ENCODE results near the gene NTRK2. TPM values are rescaled to one million over a fixed set of nuclear protein-coding genes. Genes with fewer than 3 reads are reported as not detected.

Gene NTRK2
- total RNA-seq, 1 donor from 2014 or later = 4.6 TPM

DNA sequence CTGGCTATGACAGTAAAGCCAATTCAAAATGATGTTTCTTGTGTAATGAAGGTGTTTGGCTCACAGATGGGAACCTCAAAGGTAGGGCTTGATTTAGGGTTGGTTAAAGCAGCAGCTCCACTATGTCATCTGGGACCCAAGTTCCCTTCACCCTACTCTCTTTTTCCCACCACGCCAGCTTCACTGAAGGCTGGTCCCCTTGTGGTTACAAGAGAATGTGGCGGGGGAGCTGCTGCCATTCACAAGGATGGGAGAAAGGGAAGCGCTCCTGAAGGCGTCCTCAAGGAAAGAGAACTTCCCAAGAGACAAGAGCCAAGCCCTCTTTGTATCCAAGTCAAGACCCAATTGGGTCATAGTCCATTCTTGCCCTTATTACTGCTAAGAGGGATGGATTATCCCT is 72.7 kb downstream of the NTRK2 start:
- H3K9ac ChIP-seq (ENCODE audit: low read length) = no peak overlapping the region
- no peaks in the 10 kb centered on the region for H3K79me2 ChIP-seq (ENCODE audit: insufficient read depth, low read length)
- H3K4me1 Mint-ChIP-seq (ENCODE audit: low read depth, unreplicated experiment) = peaks cover 2% of the 10 kb centered on the region
- no peak overlapping the region for H3K4me2 ChIP-seq (ENCODE audit: low read length)
- H3K27me3 ChIP-seq (ENCODE audit: insufficient read depth, low read length) = peaks cover 3% of the 10 kb centered on the region
- no peak overlapping the region for H3K4me3 ChIP-seq (ENCODE audit: insufficient read depth, low read depth, low read length)
- H3K27ac Mint-ChIP-seq (ENCODE audit: unreplicated experiment) = no peak overlapping the region
- H3K27me3 Mint-ChIP-seq (ENCODE audit: low read depth, unreplicated experiment) = no peaks in the 10 kb centered on the region
- H3K27ac ChIP-seq (ENCODE audit: low read depth, low read length) = no peak overlapping the region
- no peak for DNase-seq (ENCODE audit: low read depth)
- H3K9me3 ChIP-seq (ENCODE audit: insufficient read depth, low read depth, low read length) = no peaks in the 10 kb centered on the region
- H3K36me3 ChIP-seq (ENCODE audit: insufficient read depth, low read length) = no peaks in the 10 kb centered on the region
- H4K20me1 ChIP-seq (ENCODE audit: insufficient read depth, low read length) = no peaks in the 10 kb centered on the region
- H3K9me3 Mint-ChIP-seq (ENCODE audit: unreplicated experiment) = no peaks in the 10 kb centered on the region
- no peak overlapping the region for H2AFZ ChIP-seq (ENCODE audit: low read depth, low read length)
- H3K36me3 Mint-ChIP-seq (ENCODE audit: low read depth, unreplicated experiment) = no peaks in the 10 kb centered on the region
- no peaks in the 10 kb centered on the region for H3K4me1 ChIP-seq (ENCODE audit: insufficient read depth, low read length)
- FAIRE-seq = no peak
- no peak for TF ChIP-seq EZH2 (IDR thresholded peaks at IDR 0.05; ENCODE audit: insufficient read depth, low read length)
- TF ChIP-seq, protein P1, sequence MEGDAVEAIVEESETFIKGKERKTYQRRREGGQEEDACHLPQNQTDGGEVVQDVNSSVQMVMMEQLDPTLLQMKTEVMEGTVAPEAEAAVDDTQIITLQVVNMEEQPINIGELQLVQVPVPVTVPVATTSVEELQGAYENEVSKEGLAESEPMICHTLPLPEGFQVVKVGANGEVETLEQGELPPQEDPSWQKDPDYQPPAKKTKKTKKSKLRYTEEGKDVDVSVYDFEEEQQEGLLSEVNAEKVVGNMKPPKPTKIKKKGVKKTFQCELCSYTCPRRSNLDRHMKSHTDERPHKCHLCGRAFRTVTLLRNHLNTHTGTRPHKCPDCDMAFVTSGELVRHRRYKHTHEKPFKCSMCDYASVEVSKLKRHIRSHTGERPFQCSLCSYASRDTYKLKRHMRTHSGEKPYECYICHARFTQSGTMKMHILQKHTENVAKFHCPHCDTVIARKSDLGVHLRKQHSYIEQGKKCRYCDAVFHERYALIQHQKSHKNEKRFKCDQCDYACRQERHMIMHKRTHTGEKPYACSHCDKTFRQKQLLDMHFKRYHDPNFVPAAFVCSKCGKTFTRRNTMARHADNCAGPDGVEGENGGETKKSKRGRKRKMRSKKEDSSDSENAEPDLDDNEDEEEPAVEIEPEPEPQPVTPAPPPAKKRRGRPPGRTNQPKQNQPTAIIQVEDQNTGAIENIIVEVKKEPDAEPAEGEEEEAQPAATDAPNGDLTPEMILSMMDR (IDR thresholded peaks at IDR 0.05; ENCODE audit: insufficient read depth, low read depth, low read length) = no peak
- H3K4me3 Mint-ChIP-seq (ENCODE audit: unreplicated experiment) = no peak overlapping the region

DNA sequence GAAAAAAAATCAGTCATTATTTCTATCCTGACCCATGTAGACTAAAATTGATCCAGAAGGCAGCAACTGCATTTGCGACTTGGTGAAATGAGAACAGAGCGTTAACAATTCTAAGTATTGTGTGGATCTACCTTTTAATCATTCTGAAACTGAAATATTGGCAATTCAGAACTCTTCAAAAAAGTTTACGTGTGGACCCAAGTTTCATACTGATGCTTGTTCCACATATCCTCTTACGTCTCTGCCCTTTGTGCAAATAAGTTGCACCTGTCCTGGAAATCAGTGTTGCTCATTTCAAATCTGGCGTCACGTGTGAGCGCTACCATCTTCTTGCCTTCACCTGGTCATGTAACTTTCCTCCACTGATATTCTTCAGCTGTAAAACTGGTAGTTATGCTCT is 74.7 kb downstream of the NTRK2 start:
- no peaks in the 10 kb centered on the region for H3K36me3 Mint-ChIP-seq (ENCODE audit: low read depth, unreplicated experiment)
- Histone ChIP-seq H3K27me3 (ENCODE audit: insufficient read depth, low read length) (peaks cover 6% of the 10 kb centered on the region), H3K9ac (ENCODE audit: low read length) (no peak overlapping the region), H3K4me2 (ENCODE audit: low read length) (no peak overlapping the region), H3K79me2 (ENCODE audit: insufficient read depth, low read length) (no peaks in the 10 kb centered on the region), H4K20me1 (ENCODE audit: insufficient read depth, low read length) (no peaks in the 10 kb centered on the region), H2AFZ (ENCODE audit: low read depth, low read length) (no peak overlapping the region), H3K27ac (ENCODE audit: low read depth, low read length) (no peak overlapping the region), H3K4me1 (ENCODE audit: insufficient read depth, low read length) (no peaks in the 10 kb centered on the region), H3K9me3 (ENCODE audit: insufficient read depth, low read depth, low read length) (no peaks in the 10 kb centered on the region), H3K4me3 (ENCODE audit: insufficient read depth, low read depth, low read length) (no peak overlapping the region), H3K36me3 (ENCODE audit: insufficient read depth, low read length) (no peaks in the 10 kb centered on the region)
- H3K4me1 Mint-ChIP-seq (ENCODE audit: low read depth, unreplicated experiment) = no peaks in the 10 kb centered on the region
- H3K9me3 Mint-ChIP-seq (ENCODE audit: unreplicated experiment) = no peaks in the 10 kb centered on the region
- H3K27ac Mint-ChIP-seq (ENCODE audit: unreplicated experiment) = no peak overlapping the region
- H3K27me3 Mint-ChIP-seq (ENCODE audit: low read depth, unreplicated experiment) = no peaks in the 10 kb centered on the region
- TF ChIP-seq, protein P1 (IDR thresholded peaks at IDR 0.05; ENCODE audit: insufficient read depth, low read depth, low read length) = no peak
- TF ChIP-seq EZH2 (IDR thresholded peaks at IDR 0.05; ENCODE audit: insufficient read depth, low read length) = no peak
- DNase-seq (ENCODE audit: low read depth) = no peak
- FAIRE-seq = no peak
- H3K4me3 Mint-ChIP-seq (ENCODE audit: unreplicated experiment) = no peak overlapping the region

DNA sequence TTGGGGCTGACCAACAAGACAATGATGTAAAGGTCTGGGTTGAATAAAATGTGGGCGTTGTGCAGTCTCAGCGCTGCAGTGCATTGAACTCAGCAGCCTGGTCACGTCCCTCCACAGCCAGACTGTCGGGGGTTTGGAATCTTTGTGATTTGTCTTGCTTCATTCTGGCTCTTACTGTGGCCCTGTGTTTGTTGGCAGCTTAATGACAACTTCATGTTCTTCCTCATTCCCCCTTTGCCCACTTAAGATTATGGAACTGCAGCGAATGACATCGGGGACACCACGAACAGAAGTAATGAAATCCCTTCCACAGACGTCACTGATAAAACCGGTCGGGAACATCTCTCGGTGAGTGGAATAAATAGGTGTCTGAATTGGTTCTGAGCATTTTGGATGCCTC is 75.2 kb downstream of the NTRK2 start:
- FAIRE-seq (no peak), DNase-seq (ENCODE audit: low read depth) (no peak)
- Histone ChIP-seq H2AFZ (ENCODE audit: low read depth, low read length) (no peak overlapping the region), H3K27ac (ENCODE audit: low read depth, low read length) (no peak overlapping the region), H3K9me3 (ENCODE audit: insufficient read depth, low read depth, low read length) (no peaks in the 10 kb centered on the region), H3K9ac (ENCODE audit: low read length) (no peak overlapping the region), H3K79me2 (ENCODE audit: insufficient read depth, low read length) (no peaks in the 10 kb centered on the region), H3K27me3 (ENCODE audit: insufficient read depth, low read length) (peaks cover 6% of the 10 kb centered on the region), H3K4me3 (ENCODE audit: insufficient read depth, low read depth, low read length) (no peak overlapping the region), H3K4me1 (ENCODE audit: insufficient read depth, low read length) (no peaks in the 10 kb centered on the region), H4K20me1 (ENCODE audit: insufficient read depth, low read length) (no peaks in the 10 kb centered on the region), H3K36me3 (ENCODE audit: insufficient read depth, low read length) (no peaks in the 10 kb centered on the region), H3K4me2 (ENCODE audit: low read length) (no peak overlapping the region)
- H3K4me1 Mint-ChIP-seq (ENCODE audit: low read depth, unreplicated experiment) = peaks cover under 1% of the 10 kb centered on the region
- TF ChIP-seq EZH2 (IDR thresholded peaks at IDR 0.05; ENCODE audit: insufficient read depth, low read length) = no peak
- TF ChIP-seq, protein P1 (IDR thresholded peaks at IDR 0.05; ENCODE audit: insufficient read depth, low read depth, low read length) = no peak
- no peaks in the 10 kb centered on the region for H3K36me3 Mint-ChIP-seq (ENCODE audit: low read depth, unreplicated experiment)
- no peak overlapping the region for H3K4me3 Mint-ChIP-seq (ENCODE audit: unreplicated experiment)
- no peaks in the 10 kb centered on the region for H3K9me3 Mint-ChIP-seq (ENCODE audit: unreplicated experiment)
- no peak overlapping the region for H3K27ac Mint-ChIP-seq (ENCODE audit: unreplicated experiment)
- no peaks in the 10 kb centered on the region for H3K27me3 Mint-ChIP-seq (ENCODE audit: low read depth, unreplicated experiment)
